Fibroblast of lung (primary cell): ENCODE results near the gene WAS. TPM values are rescaled to one million over a fixed set of nuclear protein-coding genes. Genes with fewer than 3 reads are reported as not detected.
A peak's percentile ranks its signal among the peaks of the same experiment; 100 is the strongest.

Experiments used
- DNase-seq, 2 donors: peaks; one replicate each; pipeline versions ENCODE4 v3.0.0 to v3.0.0-alpha.2; 2010; ENCODE audit warnings: low read depth in 2 of 2
- H2AFZ ChIP-seq: 2 replicates; pipeline ENCODE4 v1.5.1; 2012; ENCODE audit warnings: low read length, control low read depth, inconsistent platforms
- H3K27ac ChIP-seq: 2 replicates; pipeline ENCODE4 v1.5.1; 2011; ENCODE audit warnings: low read length, control low read depth; ENCODE audit not compliant: insufficient read depth
- H3K27me3 ChIP-seq: 2 replicates; pipeline ENCODE4 v1.5.1; 2011; ENCODE audit warnings: mild to moderate bottlenecking, low read length; ENCODE audit not compliant: control insufficient read depth, insufficient read depth
- H3K36me3 ChIP-seq: 2 replicates; pipeline ENCODE4 v1.5.1; 2011; ENCODE audit warnings: low read length; ENCODE audit not compliant: control insufficient read depth, insufficient read depth
- H3K4me1 ChIP-seq: 2 replicates; pipeline ENCODE4 v1.5.1; 2011; ENCODE audit warnings: low read length; ENCODE audit not compliant: control insufficient read depth, insufficient read depth; ENCODE audit errors: extremely low read depth
- H3K4me2 ChIP-seq: 2 replicates; pipeline ENCODE4 v1.5.1; 2011; ENCODE audit warnings: low read length, control low read depth; ENCODE audit not compliant: insufficient read depth; ENCODE audit errors: extremely low read depth
- H3K4me3 ChIP-seq, 4 experiments: fragments of 200-600 bp in 1 of 4; sonication (generic) in 1 of 4; replicated peaks in 1 of 4; 2 replicates each; pipeline ENCODE4 v1.5.1; 2011 to 2016; ENCODE audit warnings: low read length in 4 of 4, low read depth in 3 of 4, mild to moderate bottlenecking in 3 of 4, control low read depth in 2 of 4, inconsistent platforms in 1 of 4, mixed read lengths in 1 of 4; ENCODE audit not compliant: insufficient read depth in 1 of 4; ENCODE audit errors: control extremely low read depth in 1 of 4
- H3K79me2 ChIP-seq: 2 replicates; pipeline ENCODE4 v1.5.1; 2012; ENCODE audit warnings: mild to moderate bottlenecking, low read length, inconsistent platforms; ENCODE audit not compliant: control insufficient read depth, insufficient read depth
- H3K9ac ChIP-seq: 2 replicates; pipeline ENCODE4 v1.5.1; 2011; ENCODE audit warnings: mild to moderate bottlenecking, low read length, control low read depth; ENCODE audit not compliant: insufficient read depth
- H3K9me3 ChIP-seq: 2 replicates; pipeline ENCODE4 v1.5.1; 2012; ENCODE audit warnings: low read depth, low read length; ENCODE audit not compliant: control insufficient read depth, insufficient read depth
- H4K20me1 ChIP-seq: 2 replicates; pipeline ENCODE4 v1.5.1; 2011; ENCODE audit warnings: low read length; ENCODE audit not compliant: control insufficient read depth, insufficient read depth; ENCODE audit errors: extremely low read depth
- EZH2 ChIP-seq: IDR thresholded peaks from 2 replicates; pipeline ENCODE4 v1.5.1; 2012; ENCODE audit warnings: low read length, control low read depth, mild to moderate bottlenecking; ENCODE audit errors: missing control alignments
- polyA plus RNA-seq, 2 donors: library from polyadenylated mRNA; depleted of rRNA in 1 of 2; stranded (reverse) in 1 of 2; unstranded in 1 of 2; fragments of >200 nt; gene quantifications; 2 replicates each; pipeline ENCODE4 v1.2.1, GENCODE V29; 2011 to 2012; ENCODE audit warnings: missing spikeins in 1 of 2
- total RNA-seq: library from RNA; depleted of rRNA; stranded (reverse); fragments of >200 nt; gene quantifications from 2 replicates; pipeline ENCODE4 v1.2.1, GENCODE V29; 2014
- TF ChIP-seq, protein P1 (sequence below), 2 donors: IDR thresholded peaks in 1 of 2; conservative IDR thresholded peaks in 1 of 2; 1 replicate in 1 of 2; 2 replicates in 1 of 2; pipeline ENCODE4 v1.5.1; 2011 to 2012; ENCODE audit warnings: low read length in 2 of 2, control low read depth in 1 of 2, inconsistent platforms in 1 of 2, low read depth in 1 of 2, mild to moderate bottlenecking in 1 of 2

The WAS gene
- total and polyA plus RNA-seq, 2 donors (not counting 1 experiment from before 2014, with no cell fraction given): 0.07 to 0.17 TPM

DNA sequence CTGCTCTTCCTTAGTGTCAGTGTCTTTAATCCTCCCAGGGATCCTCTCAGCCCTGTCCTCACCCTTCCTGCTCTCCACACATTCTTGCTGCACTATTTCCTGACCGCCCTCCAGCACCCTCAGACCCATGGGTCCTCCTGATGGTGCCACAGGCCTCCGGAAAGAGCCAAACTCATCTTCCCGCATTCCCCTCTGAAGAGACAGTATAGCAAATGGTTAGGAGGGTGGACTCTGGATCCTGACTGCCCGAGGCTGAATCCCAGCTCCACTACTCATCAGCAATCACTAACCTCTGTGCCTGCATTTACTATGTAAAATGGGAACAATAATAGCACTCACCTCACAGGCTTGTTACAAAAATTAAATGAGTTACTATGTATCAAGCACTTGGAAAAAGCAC is 19.1 kb downstream of the WAS start:
- DNase-seq: no peak

DNA sequence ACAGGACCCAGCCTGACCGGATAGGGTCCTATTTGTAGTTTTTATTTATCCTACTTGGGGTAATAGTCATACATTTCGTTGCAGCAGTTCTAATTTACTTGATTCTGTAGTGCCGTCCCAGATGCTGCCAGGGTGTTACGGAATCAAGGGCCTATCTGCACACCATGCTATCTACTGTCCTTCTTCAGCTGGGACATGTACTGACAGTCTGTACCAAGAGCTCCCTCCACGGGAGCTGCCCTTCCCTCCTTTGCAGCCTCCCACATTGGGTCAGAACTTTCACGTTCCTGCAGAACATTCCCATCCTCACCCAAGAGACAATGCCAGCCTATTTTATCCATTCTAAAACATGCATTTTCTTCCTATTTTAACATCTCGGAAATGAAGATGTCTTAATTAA is 19.6 kb downstream of the WAS start:
- H3K79me2 ChIP-seq: peaks cover 2% of the 10 kb centered on the region
- no peak overlapping the region for H3K9ac ChIP-seq
- TF ChIP-seq, protein P1, sequence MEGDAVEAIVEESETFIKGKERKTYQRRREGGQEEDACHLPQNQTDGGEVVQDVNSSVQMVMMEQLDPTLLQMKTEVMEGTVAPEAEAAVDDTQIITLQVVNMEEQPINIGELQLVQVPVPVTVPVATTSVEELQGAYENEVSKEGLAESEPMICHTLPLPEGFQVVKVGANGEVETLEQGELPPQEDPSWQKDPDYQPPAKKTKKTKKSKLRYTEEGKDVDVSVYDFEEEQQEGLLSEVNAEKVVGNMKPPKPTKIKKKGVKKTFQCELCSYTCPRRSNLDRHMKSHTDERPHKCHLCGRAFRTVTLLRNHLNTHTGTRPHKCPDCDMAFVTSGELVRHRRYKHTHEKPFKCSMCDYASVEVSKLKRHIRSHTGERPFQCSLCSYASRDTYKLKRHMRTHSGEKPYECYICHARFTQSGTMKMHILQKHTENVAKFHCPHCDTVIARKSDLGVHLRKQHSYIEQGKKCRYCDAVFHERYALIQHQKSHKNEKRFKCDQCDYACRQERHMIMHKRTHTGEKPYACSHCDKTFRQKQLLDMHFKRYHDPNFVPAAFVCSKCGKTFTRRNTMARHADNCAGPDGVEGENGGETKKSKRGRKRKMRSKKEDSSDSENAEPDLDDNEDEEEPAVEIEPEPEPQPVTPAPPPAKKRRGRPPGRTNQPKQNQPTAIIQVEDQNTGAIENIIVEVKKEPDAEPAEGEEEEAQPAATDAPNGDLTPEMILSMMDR (conservative IDR thresholded peaks at IDR 0.05 in 1 of 2, IDR thresholded peaks at IDR 0.05 in 1 of 2; ENCODE audit: low read depth in 1 of 2, low read length in 2 of 2): no peak
- TF ChIP-seq EZH2: no peak
- H3K27ac ChIP-seq: no peak overlapping the region
- no peaks in the 10 kb centered on the region for H3K9me3 ChIP-seq
- H4K20me1 ChIP-seq: no peaks in the 10 kb centered on the region
- no peak for DNase-seq
- H3K4me3 ChIP-seq: no peak overlapping the region
- no peak overlapping the region for H3K4me2 ChIP-seq
- no peak overlapping the region for H2AFZ ChIP-seq
- no peaks in the 10 kb centered on the region for H3K27me3 ChIP-seq
- peaks cover 2% of the 10 kb centered on the region for H3K36me3 ChIP-seq
- no peaks in the 10 kb centered on the region for H3K4me1 ChIP-seq

More for the DNA sequence above, 19.1 kb downstream of the WAS start:
- no peak for TF ChIP-seq EZH2
- Histone ChIP-seq H2AFZ (no peak overlapping the region), H3K27ac (no peak overlapping the region), H3K4me1 (no peaks in the 10 kb centered on the region), H3K9ac (no peak overlapping the region), H3K27me3 (no peaks in the 10 kb centered on the region), H3K4me3 (no peak overlapping the region), H4K20me1 (no peaks in the 10 kb centered on the region), H3K36me3 (peaks cover 2% of the 10 kb centered on the region), H3K9me3 (no peaks in the 10 kb centered on the region), H3K4me2 (no peak overlapping the region), H3K79me2 (peaks cover 2% of the 10 kb centered on the region)

DNA sequence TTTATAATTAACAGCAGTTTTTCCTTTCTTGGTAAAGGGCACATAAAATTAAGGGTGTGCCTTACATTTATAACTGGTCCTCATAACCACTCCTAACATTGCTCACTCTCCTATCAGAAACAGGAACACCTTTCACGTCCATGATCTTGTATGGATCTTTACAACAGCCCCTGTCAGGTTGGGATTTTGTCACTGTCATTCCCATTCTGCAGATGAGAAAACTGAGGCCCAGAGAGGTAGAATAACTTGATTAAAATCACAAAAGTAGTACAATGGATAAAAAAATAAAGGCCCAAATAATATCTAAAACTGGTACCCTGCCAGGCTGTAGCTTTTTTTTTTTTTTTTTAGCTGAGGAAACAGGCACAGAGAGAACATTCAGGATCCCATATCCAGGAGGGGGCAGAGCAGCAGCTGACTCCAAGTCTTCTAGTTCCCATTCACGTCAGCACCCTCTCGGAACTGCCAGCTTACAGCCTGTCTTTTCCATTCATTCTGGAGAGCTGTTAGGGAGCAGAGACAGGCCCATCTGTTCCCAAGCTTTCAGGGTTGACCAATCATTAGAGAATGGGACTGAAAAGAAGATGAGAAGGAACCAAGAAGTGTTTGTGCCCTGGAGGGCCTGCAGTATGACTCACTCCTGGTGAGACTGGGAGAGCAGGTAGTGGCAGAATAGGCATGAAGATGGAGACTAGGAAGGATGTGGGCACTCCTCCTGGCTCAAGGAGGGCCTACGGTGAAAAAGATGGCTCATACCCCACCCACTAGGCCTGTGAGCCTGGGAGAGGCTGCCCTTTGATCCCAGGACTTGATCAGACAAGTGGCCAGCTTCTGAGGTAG is 20.3 kb downstream of the WAS start:
- Histone ChIP-seq H3K4me1 (no peaks in the 10 kb centered on the region), H4K20me1 (no peaks in the 10 kb centered on the region), H2AFZ (no peak overlapping the region), H3K36me3 (peaks cover 2% of the 10 kb centered on the region), H3K4me3 (no peak overlapping the region), H3K79me2 (peaks cover 1% of the 10 kb centered on the region), H3K27ac (no peak overlapping the region), H3K27me3 (no peaks in the 10 kb centered on the region), H3K9me3 (no peaks in the 10 kb centered on the region), H3K4me2 (no peak overlapping the region), H3K9ac (no peak overlapping the region)
- DNase-seq: peak; percentile 17 to 25
- no peak for TF ChIP-seq EZH2
- TF ChIP-seq, protein P1 (conservative IDR thresholded peaks at IDR 0.05 in 1 of 2, IDR thresholded peaks at IDR 0.05 in 1 of 2; ENCODE audit: low read depth in 1 of 2, low read length in 2 of 2): peak in 1 of 2 donors; percentile 4
